HEK293 (cell line): ENCODE data around the gene C6orf120.

ENCODE experiments used
- CTCF ChIA-PET: fragments of 350-600 bp; formaldehyde crosslinking; extraction: SDS; loops from one replicate; lab custom pipeline; 2021; ENCODE audit warnings: antibody characterized with exemption; lab: Yijun Ruan, JAX
- POLR2A ChIA-PET: fragments of 300-600 bp; formaldehyde crosslinking; extraction: SDS; loops from one replicate; lab custom pipeline; 2020; ENCODE audit warnings: antibody characterized with exemption, inconsistent platforms; lab: Yijun Ruan, JAX
- H3K27ac ChIP-seq: fragments of 200-500 bp; sonication (Bioruptor generic); 2 replicates; pipeline ENCODE4 v1.5.1; 2014; ENCODE audit warnings: low read depth, low read length, control low read depth, inconsistent platforms; ENCODE audit errors: extremely low read depth
- H3K36me3 ChIP-seq, 2 experiments: fragments of 200-500 bp in 1 of 2; sonication (Bioruptor generic) in 1 of 2; 1 replicate in 1 of 2; 2 replicates in 1 of 2; pipeline ENCODE4 v1.5.1; 2014 to 2017; ENCODE audit warnings: inconsistent platforms in 2 of 2, low read length in 2 of 2; ENCODE audit not compliant: control insufficient read depth in 2 of 2, insufficient read depth in 1 of 2
- H3K4me1 ChIP-seq: fragments of 200-500 bp; sonication (Bioruptor generic); 2 replicates; pipeline ENCODE4 v1.5.1; 2014; ENCODE audit warnings: mild to moderate bottlenecking, low read length, inconsistent platforms; ENCODE audit not compliant: control insufficient read depth, insufficient read depth
- H3K4me3 ChIP-seq: 2 replicates; pipeline ENCODE4 v1.5.1; 2011; ENCODE audit warnings: low read depth, mild to moderate bottlenecking, control low read depth, low read length, moderate library complexity
- H3K9me3 ChIP-seq: fragments of 200-500 bp; sonication (Bioruptor generic); 2 replicates; pipeline ENCODE4 v1.5.1; 2014; ENCODE audit warnings: low read depth, low read length, inconsistent platforms; ENCODE audit not compliant: control insufficient read depth, insufficient read depth
- MEIS1 ChIP-seq: sonication (generic); formaldehyde crosslinking; IDR thresholded peaks from 2 replicates; pipeline ENCODE4 v1.8.1; 2022; ENCODE audit warnings: missing genetic modification reagents, mild to moderate bottlenecking, borderline replicate concordance
- PRDM2 ChIP-seq: fragments of 450-650 bp; formaldehyde crosslinking; IDR thresholded peaks from 2 replicates; pipeline ENCODE4 v1.5.1; 2016; ENCODE audit warnings: missing biosample characterization, missing genetic modification characterization, borderline replicate concordance
- SCRT1 ChIP-seq: fragments of 450-650 bp; formaldehyde crosslinking; IDR thresholded peaks from 2 replicates; pipeline ENCODE4 v1.5.1; 2016; ENCODE audit warnings: missing biosample characterization, missing genetic modification characterization, borderline replicate concordance
- SP7 ChIP-seq: fragments of 450-650 bp; formaldehyde crosslinking; IDR thresholded peaks from 2 replicates; pipeline ENCODE4 v1.5.1; 2016; ENCODE audit warnings: missing biosample characterization, missing genetic modification characterization
- ZNF174 ChIP-seq: fragments of 450-650 bp; formaldehyde crosslinking; IDR thresholded peaks from 2 replicates; pipeline ENCODE4 v1.5.0; 2017; ENCODE audit warnings: missing biosample characterization, mild to moderate bottlenecking, missing genetic modification characterization
- ZNF18 ChIP-seq: fragments of 450-650 bp; formaldehyde crosslinking; IDR thresholded peaks from 2 replicates; pipeline ENCODE4 v1.5.1; 2016; ENCODE audit warnings: missing biosample characterization, missing genetic modification characterization
- ZNF19 ChIP-seq: fragments of 450-650 bp; formaldehyde crosslinking; IDR thresholded peaks from 2 replicates; pipeline ENCODE4; 2016; ENCODE audit warnings: missing biosample characterization, missing genetic modification characterization, low read depth
- ZNF214 ChIP-seq: fragments of 450-650 bp; formaldehyde crosslinking; IDR thresholded peaks from 2 replicates; pipeline ENCODE4 v1.5.1; 2017; ENCODE audit warnings: missing biosample characterization, mild to moderate bottlenecking, missing genetic modification characterization, borderline replicate concordance
- ZNF221 ChIP-seq: fragments of 450-650 bp; formaldehyde crosslinking; IDR thresholded peaks from 2 replicates; pipeline ENCODE4 v1.5.1; 2017; ENCODE audit warnings: missing biosample characterization, missing genetic modification characterization, borderline replicate concordance
- ZNF24 ChIP-seq: fragments of 450-650 bp; formaldehyde crosslinking; IDR thresholded peaks from 2 replicates; pipeline ENCODE4 v1.5.1; 2016; ENCODE audit warnings: missing biosample characterization, missing genetic modification characterization
- ZNF274 ChIP-seq, 2 experiments: fragments of 200-500 bp in 1 of 2; fragments of 450-650 bp in 1 of 2; sonication (Bioruptor generic) in 1 of 2; formaldehyde crosslinking in 1 of 2; IDR thresholded peaks; 2 replicates each; pipeline versions ENCODE4 v1.5.1 to v1.6.1; 2014 to 2016; ENCODE audit warnings: borderline replicate concordance in 1 of 2, inconsistent platforms in 1 of 2, low read length in 1 of 2, missing biosample characterization in 1 of 2, missing genetic modification characterization in 1 of 2
- ZNF292 ChIP-seq: fragments of 450-650 bp; formaldehyde crosslinking; IDR thresholded peaks from 2 replicates; pipeline ENCODE4 v1.5.1; 2016; ENCODE audit warnings: low read depth, missing biosample characterization, missing genetic modification characterization, borderline replicate concordance
- ZNF335 ChIP-seq: fragments of 450-650 bp; formaldehyde crosslinking; conservative IDR thresholded peaks from 2 replicates; pipeline ENCODE4 v1.5.1; 2016; ENCODE audit warnings: missing biosample characterization, missing genetic modification characterization
- ZNF416 ChIP-seq: fragments of 450-650 bp; formaldehyde crosslinking; IDR thresholded peaks from 2 replicates; pipeline ENCODE4 v1.5.1; 2016; ENCODE audit warnings: missing biosample characterization, missing genetic modification characterization
- ZNF549 ChIP-seq: fragments of 450-650 bp; IDR thresholded peaks from 2 replicates; pipeline ENCODE4 v1.5.1; 2018; ENCODE audit warnings: missing biosample characterization, missing genetic modification characterization, mild to moderate bottlenecking, inconsistent platforms, moderate library complexity
- ZNF621 ChIP-seq: fragments of 450-650 bp; formaldehyde crosslinking; IDR thresholded peaks from 2 replicates; pipeline ENCODE4 v1.5.1; 2017; ENCODE audit warnings: missing biosample characterization, missing genetic modification characterization
- ZNF623 ChIP-seq: fragments of 450-650 bp; formaldehyde crosslinking; IDR thresholded peaks from 2 replicates; pipeline ENCODE4 v1.5.1; 2016; ENCODE audit warnings: missing biosample characterization, missing genetic modification characterization
- ZNF660 ChIP-seq: fragments of 450-650 bp; IDR thresholded peaks from 2 replicates; pipeline ENCODE4 v1.5.1; 2018; ENCODE audit warnings: missing biosample characterization, mild to moderate bottlenecking, missing genetic modification characterization
- TF ChIP-seq, protein P1 (sequence below): fragments of 450-650 bp; formaldehyde crosslinking; IDR thresholded peaks from 2 replicates; pipeline ENCODE4; 2016; ENCODE audit warnings: missing biosample characterization, missing genetic modification characterization
- TF ChIP-seq, protein P2 (sequence below): fragments of 450-650 bp; formaldehyde crosslinking; IDR thresholded peaks from 2 replicates; pipeline ENCODE4 v1.5.1; 2016; ENCODE audit warnings: missing biosample characterization, missing genetic modification characterization
- TF ChIP-seq, protein P3 (sequence below): fragments of 450-650 bp; formaldehyde crosslinking; IDR thresholded peaks from 2 replicates; pipeline ENCODE4 v1.5.1; 2016; ENCODE audit warnings: missing biosample characterization, missing genetic modification characterization
- TF ChIP-seq, protein P4 (sequence below): fragments of 450-650 bp; IDR thresholded peaks from 2 replicates; pipeline ENCODE4 v1.5.1; 2018; ENCODE audit warnings: missing biosample characterization, mild to moderate bottlenecking, missing genetic modification characterization

Gene C6orf120

DNA sequence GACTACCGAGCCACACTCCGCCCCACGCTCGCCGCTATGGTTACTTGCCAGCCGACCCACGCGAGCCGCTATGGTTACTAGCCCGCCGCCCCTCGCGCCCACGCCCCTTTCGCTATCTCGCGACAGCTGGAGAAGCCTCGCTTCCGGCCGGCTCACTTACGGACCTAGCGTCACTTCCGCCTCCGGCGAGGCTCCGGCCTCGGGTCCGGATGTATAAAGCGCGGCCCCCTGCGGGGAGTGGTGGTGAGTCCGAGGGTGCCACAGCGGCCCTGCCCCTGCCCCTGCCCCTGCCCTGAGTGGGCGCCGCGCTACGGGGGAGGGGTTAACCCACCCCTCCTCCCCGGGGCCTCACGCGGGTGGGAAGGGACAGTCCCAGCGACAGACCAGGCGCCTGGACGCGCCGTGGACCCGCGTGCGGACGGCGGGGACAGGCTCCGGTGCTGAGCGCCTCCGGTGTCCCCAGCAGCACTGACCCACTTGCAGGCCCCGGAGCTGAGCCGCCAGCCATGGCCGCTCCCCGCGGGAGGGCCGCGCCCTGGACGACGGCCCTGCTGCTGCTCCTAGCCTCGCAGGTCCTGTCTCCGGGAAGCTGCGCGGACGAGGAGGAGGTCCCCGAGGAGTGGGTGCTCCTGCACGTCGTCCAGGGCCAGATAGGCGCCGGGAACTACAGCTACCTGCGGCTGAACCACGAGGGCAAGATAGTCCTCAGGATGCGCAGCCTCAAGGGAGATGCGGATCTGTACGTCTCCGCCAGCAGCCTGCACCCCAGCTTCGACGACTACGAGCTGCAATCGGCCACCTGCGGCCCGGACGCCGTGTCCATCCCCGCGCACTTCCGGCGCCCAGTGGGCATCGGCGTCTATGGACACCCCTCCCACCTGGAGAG lies at the start of gene C6orf120, which contains the start of gene WDR27:
C6orf120 (plus strand) TSS at position 173 of the 886 bp plus-strand sequence; CDS start at position 507, 334 bp downstream.
WDR27 (minus strand) TSS at position 76 of the 886 bp plus-strand sequence. CDS start 13,024 bp downstream, outside the sequence.
- POLR2A ChIA-PET = interaction anchor here (0.6 to 3.3 kb wide), 16 partner anchors 8 to 807 kb away, joined by 3 to 33 read pairs (median 4); partner anchors contain the start of genes DYNLT2 and ERMARD
- peak within 1 kb of the TSS; percentile 86 for H3K27ac ChIP-seq
- no peaks in the 10 kb centered on the region for H3K9me3 ChIP-seq
- CTCF ChIA-PET = interaction anchor here (0.7 to 1.4 kb wide), 2 partner anchors 19 to 710 kb away, joined by 3 to 4 read pairs; no protein-coding TSS in a partner anchor
- H3K4me3 ChIP-seq = peak within 1 kb of the TSS; percentile 97
- peaks cover 3 to 69% of the 10 kb centered on the region in 2 experiments; a peak in 1 of 3 replicates for H3K36me3 ChIP-seq
- peaks cover 9% of the 10 kb centered on the region; the same call in 1 of the 2 replicates for H3K4me1 ChIP-seq
- TF ChIP-seq ZNF623 (tag by site-specific recombination) (no peak), ZNF660 (tag by site-specific recombination) (no peak; the same call in 1 of the 2 replicates), SCRT1 (no peak), ZNF292 (tag by site-specific recombination) (no peak), ZNF24 (tag by site-specific recombination) (no peak), PRDM2 (tag by site-specific recombination) (no peak), ZNF19 (tag by site-specific recombination) (no peak), ZNF335 (tag by site-specific recombination) (peak; percentile 59), ZNF274 (IDR thresholded peaks at IDR 0.05; ENCODE audit: low read length) (no peak), ZNF274 (tag by site-specific recombination; IDR thresholded peaks at IDR 0.05; ENCODE audit: borderline replicate concordance) (no peak), ZNF416 (tag by site-specific recombination) (no peak), MEIS1 (CRISPR knock-in tag) (no peak), ZNF221 (tag by site-specific recombination) (no peak), ZNF214 (no peak), ZNF549 (tag by site-specific recombination) (no peak), ZNF174 (tag by site-specific recombination) (no peak), ZNF621 (no peak), SP7 (tag by site-specific recombination) (no peak; the same call in none of the 2 replicates), ZNF18 (tag by site-specific recombination) (no peak)
- TF ChIP-seq, protein P1, sequence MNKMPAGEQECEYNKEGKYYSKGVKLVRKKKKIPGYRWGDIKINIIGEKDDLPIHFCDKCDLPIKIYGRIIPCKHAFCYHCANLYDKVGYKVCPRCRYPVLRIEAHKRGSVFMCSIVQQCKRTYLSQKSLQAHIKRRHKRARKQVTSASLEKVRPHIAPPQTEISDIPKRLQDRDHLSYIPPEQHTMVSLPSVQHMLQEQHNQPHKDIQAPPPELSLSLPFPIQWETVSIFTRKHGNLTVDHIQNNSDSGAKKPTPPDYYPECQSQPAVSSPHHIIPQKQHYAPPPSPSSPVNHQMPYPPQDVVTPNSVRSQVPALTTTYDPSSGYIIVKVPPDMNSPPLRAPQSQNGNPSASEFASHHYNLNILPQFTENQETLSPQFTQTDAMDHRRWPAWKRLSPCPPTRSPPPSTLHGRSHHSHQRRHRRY (tag by site-specific recombination) = no peak
- TF ChIP-seq, protein P2, sequence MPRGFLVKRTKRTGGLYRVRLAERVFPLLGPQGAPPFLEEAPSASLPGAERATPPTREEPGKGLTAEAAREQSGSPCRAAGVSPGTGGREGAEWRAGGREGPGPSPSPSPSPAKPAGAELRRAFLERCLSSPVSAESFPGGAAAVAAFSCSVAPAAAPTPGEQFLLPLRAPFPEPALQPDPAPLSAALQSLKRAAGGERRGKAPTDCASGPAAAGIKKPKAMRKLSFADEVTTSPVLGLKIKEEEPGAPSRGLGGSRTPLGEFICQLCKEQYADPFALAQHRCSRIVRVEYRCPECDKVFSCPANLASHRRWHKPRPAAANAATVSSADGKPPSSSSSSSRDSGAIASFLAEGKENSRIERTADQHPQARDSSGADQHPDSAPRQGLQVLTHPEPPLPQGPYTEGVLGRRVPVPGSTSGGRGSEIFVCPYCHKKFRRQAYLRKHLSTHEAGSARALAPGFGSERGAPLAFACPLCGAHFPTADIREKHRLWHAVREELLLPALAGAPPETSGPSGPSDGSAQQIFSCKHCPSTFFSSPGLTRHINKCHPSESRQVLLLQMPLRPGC (tag by site-specific recombination) = no peak
- TF ChIP-seq, protein P3, sequence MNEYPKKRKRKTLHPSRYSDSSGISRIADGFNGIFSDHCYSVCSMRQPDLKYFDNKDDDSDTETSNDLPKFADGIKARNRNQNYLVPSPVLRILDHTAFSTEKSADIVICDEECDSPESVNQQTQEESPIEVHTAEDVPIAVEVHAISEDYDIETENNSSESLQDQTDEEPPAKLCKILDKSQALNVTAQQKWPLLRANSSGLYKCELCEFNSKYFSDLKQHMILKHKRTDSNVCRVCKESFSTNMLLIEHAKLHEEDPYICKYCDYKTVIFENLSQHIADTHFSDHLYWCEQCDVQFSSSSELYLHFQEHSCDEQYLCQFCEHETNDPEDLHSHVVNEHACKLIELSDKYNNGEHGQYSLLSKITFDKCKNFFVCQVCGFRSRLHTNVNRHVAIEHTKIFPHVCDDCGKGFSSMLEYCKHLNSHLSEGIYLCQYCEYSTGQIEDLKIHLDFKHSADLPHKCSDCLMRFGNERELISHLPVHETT (tag by site-specific recombination) = no peak
- TF ChIP-seq, protein P4, sequence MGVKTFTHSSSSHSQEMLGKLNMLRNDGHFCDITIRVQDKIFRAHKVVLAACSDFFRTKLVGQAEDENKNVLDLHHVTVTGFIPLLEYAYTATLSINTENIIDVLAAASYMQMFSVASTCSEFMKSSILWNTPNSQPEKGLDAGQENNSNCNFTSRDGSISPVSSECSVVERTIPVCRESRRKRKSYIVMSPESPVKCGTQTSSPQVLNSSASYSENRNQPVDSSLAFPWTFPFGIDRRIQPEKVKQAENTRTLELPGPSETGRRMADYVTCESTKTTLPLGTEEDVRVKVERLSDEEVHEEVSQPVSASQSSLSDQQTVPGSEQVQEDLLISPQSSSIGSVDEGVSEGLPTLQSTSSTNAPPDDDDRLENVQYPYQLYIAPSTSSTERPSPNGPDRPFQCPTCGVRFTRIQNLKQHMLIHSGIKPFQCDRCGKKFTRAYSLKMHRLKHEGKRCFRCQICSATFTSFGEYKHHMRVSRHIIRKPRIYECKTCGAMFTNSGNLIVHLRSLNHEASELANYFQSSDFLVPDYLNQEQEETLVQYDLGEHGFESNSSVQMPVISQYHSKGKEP (tag by site-specific recombination) = no peak
